Loucy (cell line): ENCODE data around the gene NXN.

Source experiments
- H2AFZ ChIP-seq: fragments of 200-600 bp; sonication (generic); 2 replicates; pipeline ENCODE4 v1.6.0; 2016; ENCODE audit warnings: antibody characterized with exemption, mild to moderate bottlenecking, low read length, moderate library complexity
- H3F3A ChIP-seq: fragments of 200-600 bp; 2 replicates; pipeline ENCODE4 v1.6.0; 2016; ENCODE audit warnings: antibody characterized with exemption, low read depth, mild to moderate bottlenecking
- H3K27me3 ChIP-seq: fragments of 200-600 bp; sonication (generic); 2 replicates; pipeline ENCODE4 v1.6.1; 2014; ENCODE audit warnings: low read length, mild to moderate bottlenecking; ENCODE audit not compliant: insufficient read depth, poor library complexity, severe bottlenecking
- H3K36me3 ChIP-seq: fragments of 200-600 bp; sonication (generic); 2 replicates; pipeline ENCODE4 v1.6.1; 2016; ENCODE audit warnings: low read length; ENCODE audit not compliant: insufficient read depth
- H3K4me1 ChIP-seq: fragments of 200-600 bp; sonication (generic); 2 replicates; pipeline ENCODE4 v1.5.1; 2014; ENCODE audit warnings: low read length, mild to moderate bottlenecking; ENCODE audit not compliant: insufficient read depth, poor library complexity, severe bottlenecking
- H3K4me2 ChIP-seq: fragments of 200-600 bp; sonication (generic); 2 replicates; pipeline ENCODE4 v1.6.0; 2014; ENCODE audit warnings: antibody characterized with exemption, low read length, low read depth, mild to moderate bottlenecking; ENCODE audit not compliant: poor library complexity, severe bottlenecking
- H3K4me3 ChIP-seq: fragments of 200-600 bp; sonication (generic); 2 replicates; pipeline ENCODE4 v1.5.1; 2014; ENCODE audit warnings: low read length, mild to moderate bottlenecking, mixed read lengths; ENCODE audit not compliant: poor library complexity, severe bottlenecking
- H3K79me2 ChIP-seq: fragments of 200-600 bp; sonication (generic); 2 replicates; pipeline ENCODE4 v1.6.1; 2014; ENCODE audit warnings: low read length; ENCODE audit not compliant: insufficient read depth
- H3K9ac ChIP-seq: fragments of 200-600 bp; sonication (generic); 2 replicates; pipeline ENCODE4 v1.6.0; 2014; ENCODE audit warnings: mild to moderate bottlenecking, low read depth, low read length, moderate library complexity; ENCODE audit not compliant: poor library complexity, severe bottlenecking
- H3K9me2 ChIP-seq: fragments of 200-600 bp; sonication (generic); replicated peaks from 2 replicates; pipeline ENCODE4 v1.6.1; 2016; ENCODE audit warnings: low read depth, low read length, mixed read lengths
- H3K9me3 ChIP-seq: fragments of 200-600 bp; sonication (generic); 2 replicates; pipeline ENCODE4 v1.6.1; 2014; ENCODE audit warnings: mild to moderate bottlenecking, antibody characterized with exemption, low read length, low read depth; ENCODE audit not compliant: insufficient read depth
- H4K20me1 ChIP-seq: fragments of 200-600 bp; sonication (generic); 2 replicates; pipeline ENCODE4 v1.6.0; 2014; ENCODE audit warnings: antibody characterized with exemption, low read length, mild to moderate bottlenecking; ENCODE audit not compliant: insufficient read depth, poor library complexity, severe bottlenecking
- CTCF ChIP-seq: fragments of 200-600 bp; sonication (generic); conservative IDR thresholded peaks from 2 replicates; pipeline ENCODE4 v1.5.1; 2014; ENCODE audit warnings: mild to moderate bottlenecking, antibody characterized with exemption, low read length
- EZH2phosphoT487 ChIP-seq: fragments of 200-600 bp; IDR thresholded peaks from 2 replicates; pipeline ENCODE4 v1.6.1; 2018; ENCODE audit warnings: antibody characterized with exemption, mild to moderate bottlenecking, moderate library complexity, borderline replicate concordance

Gene NXN

GRCh38 chr17:888998-889441 is 90.6 kb downstream of the NXN start:
- no peak for TF ChIP-seq EZH2phosphoT487
- TF ChIP-seq CTCF: no peak
- Histone ChIP-seq H3K27me3 (no peaks in the 10 kb centered on the region), H3K36me3 (no peaks in the 10 kb centered on the region), H3K9me2 (no peaks in the 10 kb centered on the region), H3K4me2 (peak overlapping the region; percentile 32), H4K20me1 (no peaks in the 10 kb centered on the region), H3K79me2 (no peaks in the 10 kb centered on the region), H3K4me1 (peaks cover 10% of the 10 kb centered on the region), H3K9me3 (no peaks in the 10 kb centered on the region), H2AFZ (no peak overlapping the region), H3K9ac (no peak overlapping the region), H3F3A (no peaks in the 10 kb centered on the region), H3K4me3 (no peak overlapping the region)

- TF ChIP-seq EZH2phosphoT487: no peak
- TF ChIP-seq CTCF: no peak
- Histone ChIP-seq H3F3A (no peaks in the 10 kb centered on the region), H3K9me2 (no peaks in the 10 kb centered on the region), H3K9me3 (no peaks in the 10 kb centered on the region), H3K36me3 (no peaks in the 10 kb centered on the region), H4K20me1 (no peaks in the 10 kb centered on the region), H3K4me1 (peaks cover 10% of the 10 kb centered on the region), H3K79me2 (no peaks in the 10 kb centered on the region), H3K9ac (no peak overlapping the region), H3K27me3 (no peaks in the 10 kb centered on the region), H3K4me3 (no peak overlapping the region), H3K4me2 (no peak overlapping the region), H2AFZ (no peak overlapping the region)
These were observed 91.9 kb downstream of the NXN start for GRCh38 chr17:887551-888209.

GRCh38 chr17:885971-886571 is 93.5 kb downstream of the NXN start:
- Histone ChIP-seq H3K9ac (no peak overlapping the region), H3K79me2 (no peaks in the 10 kb centered on the region), H3K4me3 (no peak overlapping the region), H3K4me2 (no peak overlapping the region), H3F3A (no peaks in the 10 kb centered on the region), H3K9me2 (no peaks in the 10 kb centered on the region), H3K36me3 (no peaks in the 10 kb centered on the region), H4K20me1 (no peaks in the 10 kb centered on the region), H2AFZ (no peak overlapping the region), H3K27me3 (no peaks in the 10 kb centered on the region), H3K9me3 (no peaks in the 10 kb centered on the region), H3K4me1 (peaks cover 10% of the 10 kb centered on the region)
- TF ChIP-seq EZH2phosphoT487 (no peak), CTCF (no peak)
